ENCODE measurements around the gene AUP1. TPM values are rescaled to one million over a fixed set of nuclear protein-coding genes. Genes with fewer than 3 reads are reported as not detected.

Gene AUP1
- total and polyA plus RNA-seq, 2 experiments from 2014 or later = 98.7 to 105 TPM

GRCh38 chr2:74562126-74562775 lies 32.7 kb upstream of the AUP1 start:
- H3K27ac ChIP-seq (ENCODE audit: low read depth) = no peak overlapping the region
- no peaks in the 10 kb centered on the region for H3K36me3 ChIP-seq (ENCODE audit: insufficient read depth)
- no peak overlapping the region for H3K4me2 ChIP-seq
- Mint-ChIP-seq H3K4me1 (peaks cover 19% of the 10 kb centered on the region), H3K27me3 (ENCODE audit: insufficient read depth, low read depth, poor library complexity) (peaks cover 24% of the 10 kb centered on the region), H3K36me3 (ENCODE audit: low read depth) (no peaks in the 10 kb centered on the region), H3K4me3 (no peak overlapping the region), H3K27ac (no peak overlapping the region), H3K9me3 (no peaks in the 10 kb centered on the region)
- no peaks in the 10 kb centered on the region for H3K79me2 ChIP-seq (replicated peaks; ENCODE audit: insufficient read depth)
- H3F3A ChIP-seq (replicated peaks; ENCODE audit: low read depth) = no peaks in the 10 kb centered on the region
- no peak overlapping the region for H3K4me3 ChIP-seq
- DNase-seq (ENCODE audit: low spot score) (no peak), ATAC-seq (no peak)
- TF ChIP-seq ZNF331 (CRISPR knock-in tag; IDR thresholded peaks at IDR 0.05; ENCODE audit: low read depth) (no peak), EZH2phosphoT487 (IDR thresholded peaks at IDR 0.05; ENCODE audit: unreplicated experiment) (no peak), POLR2AphosphoS5 (IDR thresholded peaks at IDR 0.05; ENCODE audit: low read depth) (no peak), CTCF (conservative IDR thresholded peaks at IDR 0.05; ENCODE audit: low read depth in 2 of 2) (no peak), JUNB (IDR thresholded peaks at IDR 0.05; ENCODE audit: unreplicated experiment) (no peak), REST (IDR thresholded peaks at IDR 0.05; ENCODE audit: unreplicated experiment) (no peak), CREB1 (CRISPR knock-in tag; IDR thresholded peaks at IDR 0.05; ENCODE audit: low read depth) (no peak), ZNF114 (CRISPR knock-in tag; IDR thresholded peaks at IDR 0.05) (no peak), EZH2 (IDR thresholded peaks at IDR 0.05; ENCODE audit: low read depth, unreplicated experiment) (no peak), STAT1 (IDR thresholded peaks at IDR 0.05; ENCODE audit: unreplicated experiment) (no peak), NANOG (IDR thresholded peaks at IDR 0.05; ENCODE audit: borderline replicate concordance) (no peak), ETS1 (IDR thresholded peaks at IDR 0.05) (no peak), ZNF462 (CRISPR knock-in tag; IDR thresholded peaks at IDR 0.05) (no peak)
- H3K27me3 ChIP-seq (ENCODE audit: insufficient read depth) = peaks cover 29% of the 10 kb centered on the region; the same call in 1 of the 2 replicates
- peaks cover 10% of the 10 kb centered on the region for H3K4me1 ChIP-seq (ENCODE audit: insufficient read depth)
- H3K9me2 ChIP-seq (ENCODE audit: insufficient read depth) = no peaks in the 10 kb centered on the region
- no peak overlapping the region for H2AFZ ChIP-seq
- H4K20me1 ChIP-seq (replicated peaks; ENCODE audit: insufficient read depth) = no peaks in the 10 kb centered on the region; the same call in 1 of the 2 replicates
